ENCODE results near the gene B3GALT5. TPM values are rescaled to one million over a fixed set of nuclear protein-coding genes. Genes with fewer than 3 reads are reported as not detected.
"Not testable (repeated sequence)": the region's sequence is repeated elsewhere in the genome, so short reads cannot be mapped to it uniquely, and the experiment has no call there.

The B3GALT5 gene
- total RNA-seq, 2 donors from 2014 or later, result 0.02 TPM

DNA sequence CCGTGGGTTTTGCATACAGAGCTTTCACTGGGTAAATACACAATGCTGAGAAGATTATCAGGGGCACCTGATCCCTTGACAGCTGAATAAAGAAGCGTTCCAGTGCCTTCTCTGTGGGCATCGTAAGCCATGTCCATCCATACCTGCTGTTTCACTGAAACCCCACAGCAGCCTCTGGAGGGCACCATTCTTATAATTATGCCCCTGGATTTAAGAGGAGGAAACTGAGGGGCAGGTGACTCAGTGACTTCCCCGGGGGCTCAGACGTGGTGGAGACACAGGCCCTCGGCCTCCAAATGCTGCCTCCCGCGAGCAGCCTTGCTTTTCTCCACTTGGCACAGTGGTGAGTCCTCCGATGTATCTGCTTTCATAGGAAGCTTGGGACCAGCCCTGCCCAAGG is 56.7 kb downstream of the B3GALT5 start:
- ATAC-seq, result no peak
- no peak for DNase-seq (ENCODE audit: low spot score in 2 of 2)
- H3K27ac Mint-ChIP-seq, result no peak overlapping the region
- no peaks in the 10 kb centered on the region for H3K36me3 Mint-ChIP-seq
- no peaks in the 10 kb centered on the region for H3K9me3 Mint-ChIP-seq

DNA sequence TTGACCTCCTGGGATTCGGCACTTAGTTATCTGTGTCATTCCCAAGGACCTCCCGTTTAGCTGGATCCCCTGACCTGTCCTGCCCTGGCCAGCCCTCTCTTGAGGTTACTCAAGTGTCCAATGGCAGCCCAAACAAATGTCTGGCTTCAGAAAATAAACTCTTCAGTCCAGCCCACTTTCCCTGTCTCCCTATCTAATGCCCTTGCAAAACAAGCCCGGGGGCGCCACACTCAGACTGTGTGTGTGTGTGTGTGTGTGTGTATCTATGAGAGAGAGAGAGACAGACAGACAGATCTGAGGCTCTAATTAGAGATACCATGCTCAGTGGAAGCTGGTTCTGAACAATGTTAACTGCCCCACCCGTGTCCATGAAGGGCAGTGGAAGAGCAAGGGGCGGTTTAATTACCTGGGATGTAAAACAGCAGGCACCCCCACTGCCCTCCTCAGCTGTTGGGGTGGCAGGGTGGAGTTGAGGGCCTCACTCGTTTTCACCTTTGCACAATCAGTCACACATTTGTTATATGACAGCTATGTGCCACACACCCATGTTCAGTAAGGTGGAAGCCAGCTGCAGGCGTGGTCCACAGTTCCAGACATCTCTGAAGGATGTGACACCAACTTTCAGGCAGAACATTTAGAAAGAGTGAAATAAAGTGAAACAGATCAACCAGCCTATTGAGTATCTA is 57.4 kb downstream of the B3GALT5 start:
- no peaks in the 10 kb centered on the region for H3K9me3 Mint-ChIP-seq
- no peak for ATAC-seq
- no peaks in the 10 kb centered on the region for H3K36me3 Mint-ChIP-seq

GRCh38 chr21:39670701-39671100 is 58.0 kb downstream of the B3GALT5 start:
- no peaks in the 10 kb centered on the region for H3K36me3 Mint-ChIP-seq
- no peak for ATAC-seq
- no peak for DNase-seq (ENCODE audit: low spot score in 2 of 2)
- H3K9me3 Mint-ChIP-seq, result no peaks in the 10 kb centered on the region
- H3K27ac Mint-ChIP-seq, result no peak overlapping the region

More for the DNA sequence above, 57.4 kb downstream of the B3GALT5 start:
- no peak overlapping the region for H3K27ac Mint-ChIP-seq
- no peak for DNase-seq (ENCODE audit: low spot score in 2 of 2)

- Mint-ChIP-seq H3K27ac (no peak overlapping the region), H3K36me3 (no peaks in the 10 kb centered on the region), H3K9me3 (no peaks in the 10 kb centered on the region)
- no peak for ATAC-seq
- no peak for DNase-seq (ENCODE audit: low spot score in 2 of 2)
Measured at GRCh38 chr21:39671986-39672385, 59.2 kb downstream of the B3GALT5 start.

DNA sequence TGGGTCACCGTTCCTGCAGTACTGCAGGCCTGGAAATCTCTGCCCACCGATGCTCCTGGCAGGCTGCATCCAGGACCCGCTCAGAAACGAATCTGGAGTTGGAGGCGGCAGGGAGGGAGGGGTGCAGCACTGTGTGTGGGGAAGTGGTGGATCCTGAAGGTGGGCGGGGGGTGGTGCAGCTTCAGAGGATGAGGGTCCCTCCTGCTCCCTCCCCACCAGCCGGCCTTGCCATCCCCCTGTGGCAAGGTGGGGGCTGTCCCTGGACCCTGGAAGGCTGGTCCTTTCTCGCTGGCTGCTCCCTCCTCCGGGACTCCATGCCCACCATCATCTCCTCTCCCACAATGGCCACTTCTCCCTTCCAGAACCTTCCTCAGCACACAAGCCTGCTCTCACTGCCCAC is 60.4 kb downstream of the B3GALT5 start:
- ATAC-seq, result no peak
- H3K9me3 Mint-ChIP-seq, result no peaks in the 10 kb centered on the region
- H3K27ac Mint-ChIP-seq, result no peak overlapping the region
- DNase-seq (ENCODE audit: low spot score in 2 of 2), result no peak
- H3K36me3 Mint-ChIP-seq, result no peaks in the 10 kb centered on the region

DNA sequence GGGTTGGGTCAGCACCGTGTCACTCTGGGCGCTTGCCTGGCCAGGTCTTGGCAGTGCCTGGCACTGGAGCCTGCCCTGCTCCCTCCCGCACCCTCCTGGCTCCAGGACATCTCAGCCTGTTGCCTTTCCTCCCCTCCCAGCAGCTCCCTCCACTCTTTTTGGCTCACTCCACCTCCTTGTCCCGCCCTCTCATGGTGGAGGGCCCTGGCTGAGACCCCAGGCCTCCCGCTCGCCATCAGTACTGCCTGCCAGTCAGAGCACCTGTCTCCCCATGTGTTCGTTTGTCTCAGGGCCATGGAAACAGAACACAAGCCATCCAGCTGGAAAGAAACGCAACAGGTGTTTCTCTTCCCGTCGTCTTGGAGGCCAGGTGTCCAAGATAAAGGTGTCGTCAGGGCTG is 61.0 kb downstream of the B3GALT5 start:
- no peak for ATAC-seq
- no peak for DNase-seq (ENCODE audit: low spot score in 2 of 2)
- H3K36me3 Mint-ChIP-seq, result no peaks in the 10 kb centered on the region
- no peaks in the 10 kb centered on the region for H3K9me3 Mint-ChIP-seq
- peak overlapping the region in 1 of 2 donors; percentile 50 for H3K27ac Mint-ChIP-seq

- no peak for DNase-seq (ENCODE audit: low spot score in 2 of 2)
- Mint-ChIP-seq H3K27ac (no peak overlapping the region), H3K36me3 (no peaks in the 10 kb centered on the region), H3K9me3 (peaks cover 0 to under 1% of the 10 kb centered on the region in 2 donors)
- ATAC-seq, result no peak
Measured at GRCh38 chr21:39674801-39675200, 62.1 kb downstream of the B3GALT5 start.

- peaks cover 0 to 4% of the 10 kb centered on the region in 2 donors for H3K9me3 Mint-ChIP-seq
Measured at GRCh38 chr21:39675590-39675989, 62.9 kb downstream of the B3GALT5 start.

GRCh38 chr21:39675993-39676661 is 63.4 kb downstream of the B3GALT5 start:
- Mint-ChIP-seq H3K27ac (no peak overlapping the region), H3K9me3 (peaks cover 0 to 4% of the 10 kb centered on the region in 2 donors), H3K36me3 (no peaks in the 10 kb centered on the region)
- DNase-seq (ENCODE audit: low spot score in 2 of 2) (no peak), ATAC-seq (peak in 1 of 2 donors; percentile 51)

More at GRCh38 chr21:39675590-39675989, 62.9 kb downstream of the B3GALT5 start:
- H3K36me3 Mint-ChIP-seq, result no peaks in the 10 kb centered on the region
- no peak overlapping the region for H3K27ac Mint-ChIP-seq
- ATAC-seq, result no peak
- DNase-seq (ENCODE audit: low spot score in 2 of 2), result no peak

DNA sequence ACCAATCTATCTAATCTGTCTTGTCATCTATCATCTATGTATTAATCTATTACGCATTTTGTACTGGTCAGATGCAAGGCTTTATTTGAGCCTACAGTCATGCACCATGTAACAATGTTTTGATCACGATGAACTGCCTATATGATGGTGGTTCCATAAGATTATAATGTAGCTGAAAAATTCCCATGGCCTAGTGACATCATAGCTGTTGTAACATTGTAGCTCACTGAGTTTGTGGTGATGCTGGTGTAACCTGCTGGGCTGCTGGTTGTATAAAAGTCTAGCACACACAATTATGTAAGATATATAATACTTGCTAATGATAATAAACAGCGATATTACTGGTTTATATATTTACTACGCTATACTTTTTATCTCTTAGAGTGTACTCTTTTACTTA is 67.5 kb downstream of the B3GALT5 start:
- H3K27ac Mint-ChIP-seq, result no peak overlapping the region
- ATAC-seq (no peak), DNase-seq (ENCODE audit: low spot score in 2 of 2) (no peak)
- peaks cover 0 to 7% of the 10 kb centered on the region in 2 donors for H3K9me3 Mint-ChIP-seq
- H3K36me3 Mint-ChIP-seq, result no peaks in the 10 kb centered on the region

DNA sequence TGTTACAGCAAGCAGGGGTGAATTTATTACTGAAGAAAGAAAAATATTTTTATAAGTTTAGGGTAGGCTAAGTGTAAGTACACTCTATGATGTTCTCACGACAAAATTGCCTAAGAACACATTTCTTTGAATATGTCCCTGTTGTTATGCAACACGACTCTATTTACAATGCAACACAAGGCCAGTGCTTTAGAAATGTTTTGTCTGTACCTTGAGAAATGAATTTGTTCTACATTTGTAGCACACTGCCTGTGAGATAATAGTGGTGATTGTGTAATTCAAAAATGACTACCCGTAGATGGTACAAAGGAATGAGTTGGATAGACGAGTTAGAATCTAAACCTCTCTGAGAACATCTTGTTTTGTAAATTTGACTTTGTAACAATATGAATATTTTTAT is 68.5 kb downstream of the B3GALT5 start:
- DNase-seq (ENCODE audit: low spot score in 2 of 2), result no peak
- H3K36me3 Mint-ChIP-seq, result no peaks in the 10 kb centered on the region
- no peak overlapping the region for H3K27ac Mint-ChIP-seq
- peaks cover 0 to 7% of the 10 kb centered on the region in 2 donors for H3K9me3 Mint-ChIP-seq
- no peak for ATAC-seq

- Mint-ChIP-seq H3K9me3 (peaks cover 0 to 7% of the 10 kb centered on the region in 2 donors), H3K36me3 (no peaks in the 10 kb centered on the region), H3K27ac (no peak overlapping the region)
- DNase-seq (ENCODE audit: low spot score in 2 of 2) (no peak), ATAC-seq (no peak)
Measured at GRCh38 chr21:39681845-39682244, 69.1 kb downstream of the B3GALT5 start.

- Mint-ChIP-seq H3K9me3 (peaks cover 0 to 3% of the 10 kb centered on the region in 2 donors), H3K36me3 (no peaks in the 10 kb centered on the region)
- ATAC-seq, result no peak
Measured at GRCh38 chr21:39685236-39685635, 72.5 kb downstream of the B3GALT5 start.

DNA sequence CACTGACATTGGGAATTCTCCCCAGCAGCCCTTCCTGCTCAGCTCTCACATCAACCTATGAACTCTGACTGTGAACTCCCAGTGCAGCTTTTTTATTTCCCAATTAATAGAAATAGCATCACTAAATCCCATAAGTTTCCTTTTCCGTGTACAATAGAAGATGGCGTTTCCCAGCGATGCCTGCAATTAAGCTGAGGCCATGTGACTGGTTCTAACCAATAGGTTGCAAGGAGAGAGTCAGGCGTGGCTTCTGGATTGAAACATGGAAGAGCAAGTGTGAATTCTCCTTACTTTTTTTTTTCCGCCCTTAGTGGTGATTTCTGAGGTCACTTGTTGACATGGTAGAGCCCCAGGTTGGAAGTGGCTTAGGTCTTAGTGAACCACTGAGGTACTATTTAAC is 73.3 kb downstream of the B3GALT5 start:
- DNase-seq (ENCODE audit: low spot score in 2 of 2) (no peak), ATAC-seq (no peak)
- Mint-ChIP-seq H3K27ac (no peak overlapping the region), H3K9me3 (peaks cover 0 to 3% of the 10 kb centered on the region in 2 donors), H3K36me3 (no peaks in the 10 kb centered on the region)

More at GRCh38 chr21:39685236-39685635, 72.5 kb downstream of the B3GALT5 start:
- DNase-seq (ENCODE audit: low spot score in 2 of 2), result no peak
- no peak overlapping the region for H3K27ac Mint-ChIP-seq

GRCh38 chr21:39686646-39687468 is 74.1 kb downstream of the B3GALT5 start:
- H3K36me3 Mint-ChIP-seq, result no peaks in the 10 kb centered on the region
- H3K27ac Mint-ChIP-seq, result no peak overlapping the region
- H3K9me3 Mint-ChIP-seq, result peaks cover 0 to under 1% of the 10 kb centered on the region in 2 donors
- DNase-seq (ENCODE audit: low spot score in 2 of 2) (no peak), ATAC-seq (no peak)

DNA sequence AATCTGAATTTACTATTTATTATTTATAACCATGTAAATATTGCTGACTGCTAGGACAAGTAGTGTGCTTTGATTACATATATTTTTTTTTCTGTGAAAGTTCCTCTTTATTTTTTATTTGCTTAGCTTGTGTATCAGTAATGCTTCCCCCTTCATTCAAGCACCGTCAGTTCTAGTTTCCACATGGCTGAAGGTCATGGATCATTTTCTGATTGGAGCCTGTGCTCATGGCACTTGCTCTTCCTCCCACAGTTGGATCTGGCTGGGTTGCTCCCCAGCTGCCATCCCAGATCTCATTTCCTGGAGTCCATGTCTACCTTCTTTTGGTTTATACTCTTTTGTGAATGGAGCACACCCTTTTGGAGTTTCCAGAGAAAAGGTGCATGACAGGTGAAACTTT is 75.3 kb downstream of the B3GALT5 start:
- H3K9me3 Mint-ChIP-seq, result no peaks in the 10 kb centered on the region
- H3K36me3 Mint-ChIP-seq, result no peaks in the 10 kb centered on the region
- ATAC-seq (no peak), DNase-seq (ENCODE audit: low spot score in 2 of 2) (no peak)
- no peak overlapping the region for H3K27ac Mint-ChIP-seq

DNA sequence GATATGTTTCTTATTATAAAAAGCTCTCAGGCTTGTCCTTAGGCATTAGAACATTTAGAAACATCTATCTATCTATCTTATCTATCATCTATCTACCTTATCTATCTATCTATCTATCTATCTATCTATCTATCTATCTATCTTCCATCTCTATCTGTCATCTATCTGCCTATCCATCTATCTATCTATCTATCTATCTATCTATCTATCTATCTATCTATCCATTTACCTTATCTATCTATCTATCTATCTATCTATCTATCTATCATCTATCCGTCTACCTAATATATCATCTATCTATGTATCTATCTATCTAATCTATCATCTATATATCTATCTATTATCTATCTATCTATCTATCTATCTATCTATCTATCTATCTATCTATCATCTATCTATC is 77.1 kb downstream of the B3GALT5 start:
- not testable (repeated sequence) for ATAC-seq; DNase-seq (ENCODE audit: low spot score in 2 of 2); H3K27ac Mint-ChIP-seq; H3K9me3 Mint-ChIP-seq; H3K36me3 Mint-ChIP-seq
